ENCODE results near the gene AKAP8.

- TF ChIP-seq POLR2A (IDR thresholded peaks at IDR 0.05) = no peak
- no peak for TF ChIP-seq CTCF (IDR thresholded peaks at IDR 0.05)
These were observed 20.0 kb upstream of the AKAP8 start for GRCh38 chr19:15399635-15400034.

All from thyroid gland (tissue), 4 donors.